ENCODE data around the gene NLGN4X.

Gene NLGN4X

GRCh38 chrX:5976332-5976731 is 252.3 kb downstream of the NLGN4X start:
- H3K4me3 ChIP-seq (ENCODE audit: control insufficient read depth, low read depth, low read length) = no peak overlapping the region
- DNase-seq (ENCODE audit: low read depth) = no peak
- TF ChIP-seq CTCF (conservative IDR thresholded peaks at IDR 0.05; ENCODE audit: control insufficient read depth, insufficient read depth, low read depth, low read length) = no peak

- peak; percentile 43 for DNase-seq (ENCODE audit: low read depth)
- no peak overlapping the region for H3K4me3 ChIP-seq (ENCODE audit: control insufficient read depth, low read depth, low read length)
- no peak for TF ChIP-seq CTCF (conservative IDR thresholded peaks at IDR 0.05; ENCODE audit: control insufficient read depth, insufficient read depth, low read depth, low read length)
These were observed 257.4 kb downstream of the NLGN4X start for GRCh38 chrX:5971300-5971699.

- no peak for DNase-seq (ENCODE audit: low read depth)
- no peak overlapping the region for H3K4me3 ChIP-seq (ENCODE audit: control insufficient read depth, low read depth, low read length)
- no peak for TF ChIP-seq CTCF (conservative IDR thresholded peaks at IDR 0.05; ENCODE audit: control insufficient read depth, insufficient read depth, low read depth, low read length)
These were observed 263.3 kb downstream of the NLGN4X start for GRCh38 chrX:5965406-5965805.

GRCh38 chrX:5959286-5959685 is 269.4 kb downstream of the NLGN4X start:
- TF ChIP-seq CTCF (conservative IDR thresholded peaks at IDR 0.05; ENCODE audit: control insufficient read depth, insufficient read depth, low read depth, low read length) = no peak
- DNase-seq (ENCODE audit: low read depth) = no peak
- H3K4me3 ChIP-seq (ENCODE audit: control insufficient read depth, low read depth, low read length) = no peak overlapping the region

GRCh38 chrX:5958523-5958922 is 270.1 kb downstream of the NLGN4X start:
- DNase-seq (ENCODE audit: low read depth) = no peak
- no peak for TF ChIP-seq CTCF (conservative IDR thresholded peaks at IDR 0.05; ENCODE audit: control insufficient read depth, insufficient read depth, low read depth, low read length)
- no peak overlapping the region for H3K4me3 ChIP-seq (ENCODE audit: control insufficient read depth, low read depth, low read length)

- TF ChIP-seq CTCF (conservative IDR thresholded peaks at IDR 0.05; ENCODE audit: control insufficient read depth, insufficient read depth, low read depth, low read length) = no peak
- no peak overlapping the region for H3K4me3 ChIP-seq (ENCODE audit: control insufficient read depth, low read depth, low read length)
- peak; percentile 77 for DNase-seq (ENCODE audit: low read depth)
These were observed 271.2 kb downstream of the NLGN4X start for GRCh38 chrX:5957506-5957905.

- DNase-seq (ENCODE audit: low read depth) = peak; percentile 83
- TF ChIP-seq CTCF (conservative IDR thresholded peaks at IDR 0.05; ENCODE audit: control insufficient read depth, insufficient read depth, low read depth, low read length) = no peak
These were observed 292.2 kb downstream of the NLGN4X start for GRCh38 chrX:5936438-5936837.

More at GRCh38 chrX:5936438-5936837, 292.2 kb downstream of the NLGN4X start:
- no peak overlapping the region for H3K4me3 ChIP-seq (ENCODE audit: control insufficient read depth, low read depth, low read length)
